Lower leg skin (tissue), 3 donors: ENCODE measurements around the gene ZNF345.

Experiments used
- POLR2A ChIP-seq, 2 donors: fragments of 450-650 bp; IDR thresholded peaks; one replicate each; pipeline ENCODE4 v1.6.1; 2016 to 2017; ENCODE audit warnings: antibody characterized with exemption in 2 of 2, mild to moderate bottlenecking in 1 of 2, moderate library complexity in 1 of 2
- TF ChIP-seq, protein P1 (sequence below), 3 donors: fragments of 450-650 bp; IDR thresholded peaks; one replicate each; pipeline ENCODE4 v1.5.1; 2016; ENCODE audit warnings: antibody characterized with exemption in 3 of 3, mild to moderate bottlenecking in 3 of 3, moderate library complexity in 2 of 3

DNA sequence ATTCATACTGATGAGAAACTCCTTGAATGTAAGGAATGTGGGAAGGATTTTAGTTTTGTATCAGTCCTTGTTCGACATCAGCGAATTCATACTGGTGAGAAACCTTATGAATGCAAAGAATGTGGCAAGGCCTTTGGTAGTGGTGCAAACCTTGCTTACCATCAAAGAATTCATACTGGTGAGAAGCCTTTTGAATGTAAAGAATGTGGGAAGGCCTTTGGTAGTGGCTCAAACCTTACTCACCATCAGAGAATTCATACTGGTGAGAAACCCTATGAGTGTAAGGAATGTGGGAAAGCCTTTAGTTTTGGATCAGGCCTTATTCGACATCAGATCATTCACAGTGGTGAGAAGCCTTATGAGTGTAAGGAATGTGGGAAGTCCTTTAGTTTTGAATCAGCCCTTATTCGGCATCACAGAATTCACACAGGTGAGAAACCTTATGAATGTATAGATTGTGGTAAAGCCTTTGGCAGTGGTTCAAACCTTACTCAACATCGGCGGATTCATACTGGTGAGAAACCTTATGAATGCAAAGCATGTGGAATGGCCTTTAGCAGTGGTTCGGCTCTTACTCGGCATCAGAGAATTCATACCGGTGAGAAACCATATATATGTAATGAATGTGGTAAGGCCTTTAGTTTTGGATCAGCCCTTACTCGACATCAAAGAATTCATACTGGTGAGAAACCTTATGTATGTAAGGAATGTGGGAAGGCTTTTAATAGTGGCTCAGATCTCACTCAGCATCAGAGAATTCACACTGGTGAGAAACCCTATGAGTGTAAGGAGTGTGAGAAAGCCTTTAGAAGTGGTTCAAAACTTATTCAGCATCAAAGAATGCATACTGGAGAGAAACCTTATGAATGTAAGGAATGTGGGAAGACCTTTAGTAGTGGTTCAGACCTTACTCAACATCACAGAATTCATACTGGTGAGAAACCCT lies 26.6 kb downstream of the ZNF345 start:
- TF ChIP-seq, protein P1, sequence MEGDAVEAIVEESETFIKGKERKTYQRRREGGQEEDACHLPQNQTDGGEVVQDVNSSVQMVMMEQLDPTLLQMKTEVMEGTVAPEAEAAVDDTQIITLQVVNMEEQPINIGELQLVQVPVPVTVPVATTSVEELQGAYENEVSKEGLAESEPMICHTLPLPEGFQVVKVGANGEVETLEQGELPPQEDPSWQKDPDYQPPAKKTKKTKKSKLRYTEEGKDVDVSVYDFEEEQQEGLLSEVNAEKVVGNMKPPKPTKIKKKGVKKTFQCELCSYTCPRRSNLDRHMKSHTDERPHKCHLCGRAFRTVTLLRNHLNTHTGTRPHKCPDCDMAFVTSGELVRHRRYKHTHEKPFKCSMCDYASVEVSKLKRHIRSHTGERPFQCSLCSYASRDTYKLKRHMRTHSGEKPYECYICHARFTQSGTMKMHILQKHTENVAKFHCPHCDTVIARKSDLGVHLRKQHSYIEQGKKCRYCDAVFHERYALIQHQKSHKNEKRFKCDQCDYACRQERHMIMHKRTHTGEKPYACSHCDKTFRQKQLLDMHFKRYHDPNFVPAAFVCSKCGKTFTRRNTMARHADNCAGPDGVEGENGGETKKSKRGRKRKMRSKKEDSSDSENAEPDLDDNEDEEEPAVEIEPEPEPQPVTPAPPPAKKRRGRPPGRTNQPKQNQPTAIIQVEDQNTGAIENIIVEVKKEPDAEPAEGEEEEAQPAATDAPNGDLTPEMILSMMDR (IDR thresholded peaks at IDR 0.05) = no peak
- TF ChIP-seq POLR2A (IDR thresholded peaks at IDR 0.05) = no peak
